ENCODE data around the gene ZBTB8B.

The ZBTB8B gene

DNA sequence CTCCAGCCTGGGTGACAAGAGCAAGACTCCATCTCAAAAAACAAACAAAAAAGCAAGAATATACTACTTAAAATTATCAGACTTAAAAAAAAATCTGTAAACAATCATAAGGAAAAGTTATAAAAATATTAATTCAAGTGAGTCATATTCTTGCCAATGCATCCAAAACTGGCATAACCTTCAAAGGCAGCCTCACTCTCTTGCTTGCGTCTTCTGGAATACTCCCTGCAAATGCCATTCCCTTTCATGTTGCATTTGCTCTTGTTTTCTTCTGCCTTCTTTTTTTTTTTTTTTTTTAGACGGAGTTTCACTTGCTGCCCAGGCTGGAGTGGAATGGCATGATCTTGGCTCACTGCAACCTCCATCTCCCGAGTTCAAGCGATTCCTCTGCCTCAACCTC, 42.1 kb downstream of the ZBTB8B start:
- no peak overlapping the region for H3K4me2 ChIP-seq (ENCODE audit: low read depth, low read length)
- H3K9me2 ChIP-seq (replicated peaks; ENCODE audit: insufficient read depth, low read length) = no peaks in the 10 kb centered on the region
- no peaks in the 10 kb centered on the region for H3K4me1 ChIP-seq (ENCODE audit: low read length)
- no peaks in the 10 kb centered on the region for H3K9me3 ChIP-seq (replicated peaks; ENCODE audit: insufficient read depth, low read length)
- TF ChIP-seq, protein P1, sequence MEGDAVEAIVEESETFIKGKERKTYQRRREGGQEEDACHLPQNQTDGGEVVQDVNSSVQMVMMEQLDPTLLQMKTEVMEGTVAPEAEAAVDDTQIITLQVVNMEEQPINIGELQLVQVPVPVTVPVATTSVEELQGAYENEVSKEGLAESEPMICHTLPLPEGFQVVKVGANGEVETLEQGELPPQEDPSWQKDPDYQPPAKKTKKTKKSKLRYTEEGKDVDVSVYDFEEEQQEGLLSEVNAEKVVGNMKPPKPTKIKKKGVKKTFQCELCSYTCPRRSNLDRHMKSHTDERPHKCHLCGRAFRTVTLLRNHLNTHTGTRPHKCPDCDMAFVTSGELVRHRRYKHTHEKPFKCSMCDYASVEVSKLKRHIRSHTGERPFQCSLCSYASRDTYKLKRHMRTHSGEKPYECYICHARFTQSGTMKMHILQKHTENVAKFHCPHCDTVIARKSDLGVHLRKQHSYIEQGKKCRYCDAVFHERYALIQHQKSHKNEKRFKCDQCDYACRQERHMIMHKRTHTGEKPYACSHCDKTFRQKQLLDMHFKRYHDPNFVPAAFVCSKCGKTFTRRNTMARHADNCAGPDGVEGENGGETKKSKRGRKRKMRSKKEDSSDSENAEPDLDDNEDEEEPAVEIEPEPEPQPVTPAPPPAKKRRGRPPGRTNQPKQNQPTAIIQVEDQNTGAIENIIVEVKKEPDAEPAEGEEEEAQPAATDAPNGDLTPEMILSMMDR (IDR thresholded peaks at IDR 0.05; ENCODE audit: low read length) = no peak
- TF ChIP-seq EZH2 (optimal IDR thresholded peaks at IDR 0.05; ENCODE audit: low read depth, low read length) = no peak
- TF ChIP-seq EZH2phosphoT487 (IDR thresholded peaks at IDR 0.05; ENCODE audit: low read length) = no peak
- H4K20me1 ChIP-seq (ENCODE audit: insufficient read depth, low read length) = no peaks in the 10 kb centered on the region
- no peaks in the 10 kb centered on the region for H3K27me3 ChIP-seq (replicated peaks; ENCODE audit: insufficient read depth, low read length)
- H3K9ac ChIP-seq (ENCODE audit: low read length) = no peak overlapping the region
- H3F3A ChIP-seq (ENCODE audit: insufficient read depth, low read length) = no peaks in the 10 kb centered on the region
- H3K4me3 ChIP-seq (ENCODE audit: low read length) = no peak overlapping the region
- H3K27ac ChIP-seq (ENCODE audit: low read length) = no peak overlapping the region
- no peaks in the 10 kb centered on the region for H3K79me2 ChIP-seq (ENCODE audit: low read length)
- no peak for DNase-seq
- no peaks in the 10 kb centered on the region for H3K36me3 ChIP-seq (replicated peaks; ENCODE audit: insufficient read depth, low read length)
- H2AFZ ChIP-seq (ENCODE audit: low read length) = no peak overlapping the region

DNA sequence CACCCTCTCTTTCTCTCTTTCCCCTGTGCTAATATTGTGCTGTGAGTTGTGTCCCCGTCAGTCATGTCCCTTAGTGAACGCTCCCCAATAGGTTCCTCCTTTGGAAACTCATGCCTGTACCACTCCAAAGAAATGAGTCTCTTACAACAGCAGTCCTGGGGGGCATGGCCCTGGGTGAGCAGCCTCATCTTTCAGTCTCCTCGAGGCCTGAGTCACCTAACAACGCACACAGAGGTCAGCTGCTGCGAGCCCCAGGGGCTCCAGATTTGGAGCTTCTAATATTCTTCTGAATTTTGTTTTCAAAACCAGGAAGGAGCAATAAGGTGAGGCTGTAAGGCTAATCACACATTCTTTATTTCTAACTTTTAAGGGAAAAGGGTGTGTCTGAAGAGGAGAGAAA, 43.9 kb downstream of the ZBTB8B start:
- no peaks in the 10 kb centered on the region for H3K27me3 ChIP-seq (replicated peaks; ENCODE audit: insufficient read depth, low read length)
- no peak overlapping the region for H3K4me2 ChIP-seq (ENCODE audit: low read depth, low read length)
- no peak overlapping the region for H3K4me3 ChIP-seq (ENCODE audit: low read length)
- H3K9me2 ChIP-seq (replicated peaks; ENCODE audit: insufficient read depth, low read length) = no peaks in the 10 kb centered on the region
- H4K20me1 ChIP-seq (ENCODE audit: insufficient read depth, low read length) = no peaks in the 10 kb centered on the region
- no peaks in the 10 kb centered on the region for H3K4me1 ChIP-seq (ENCODE audit: low read length)
- TF ChIP-seq EZH2phosphoT487 (IDR thresholded peaks at IDR 0.05; ENCODE audit: low read length) (no peak), EZH2 (optimal IDR thresholded peaks at IDR 0.05; ENCODE audit: low read depth, low read length) (no peak)
- TF ChIP-seq, protein P1 (IDR thresholded peaks at IDR 0.05; ENCODE audit: low read length) = no peak
- no peaks in the 10 kb centered on the region for H3K79me2 ChIP-seq (ENCODE audit: low read length)
- H3K9ac ChIP-seq (ENCODE audit: low read length) = no peak overlapping the region
- H3F3A ChIP-seq (ENCODE audit: insufficient read depth, low read length) = no peaks in the 10 kb centered on the region
- DNase-seq = no peak
- no peaks in the 10 kb centered on the region for H3K9me3 ChIP-seq (replicated peaks; ENCODE audit: insufficient read depth, low read length)
- H2AFZ ChIP-seq (ENCODE audit: low read length) = no peak overlapping the region
- no peaks in the 10 kb centered on the region for H3K36me3 ChIP-seq (replicated peaks; ENCODE audit: insufficient read depth, low read length)
- H3K27ac ChIP-seq (ENCODE audit: low read length) = no peak overlapping the region

DNA sequence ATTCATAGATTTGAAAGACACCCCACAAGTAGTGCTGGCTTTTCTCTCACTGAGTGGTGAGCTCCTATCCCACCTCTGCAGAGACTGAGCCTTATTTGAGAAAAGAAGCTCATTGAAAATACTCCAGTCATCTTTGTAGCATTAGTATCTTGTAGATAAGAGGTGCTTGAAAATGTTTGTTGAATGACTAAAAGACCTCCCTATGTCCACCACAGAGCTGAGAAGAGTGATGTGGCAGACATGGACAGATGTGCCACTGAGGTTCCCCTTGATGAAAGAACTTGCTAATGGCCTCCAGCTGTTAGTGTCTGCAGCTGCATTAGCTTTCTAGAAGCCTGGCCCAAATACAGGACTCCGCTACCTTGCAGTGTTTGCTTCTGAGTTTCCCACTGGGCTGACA, 45.1 kb downstream of the ZBTB8B start:
- Histone ChIP-seq H3K9ac (ENCODE audit: low read length) (no peak overlapping the region), H3K4me3 (ENCODE audit: low read length) (no peak overlapping the region), H3K36me3 (replicated peaks; ENCODE audit: insufficient read depth, low read length) (no peaks in the 10 kb centered on the region), H4K20me1 (ENCODE audit: insufficient read depth, low read length) (no peaks in the 10 kb centered on the region), H3K27me3 (replicated peaks; ENCODE audit: insufficient read depth, low read length) (no peaks in the 10 kb centered on the region), H3K9me3 (replicated peaks; ENCODE audit: insufficient read depth, low read length) (no peaks in the 10 kb centered on the region), H2AFZ (ENCODE audit: low read length) (no peak overlapping the region), H3K79me2 (ENCODE audit: low read length) (no peaks in the 10 kb centered on the region), H3F3A (ENCODE audit: insufficient read depth, low read length) (no peaks in the 10 kb centered on the region), H3K27ac (ENCODE audit: low read length) (no peak overlapping the region), H3K9me2 (replicated peaks; ENCODE audit: insufficient read depth, low read length) (no peaks in the 10 kb centered on the region), H3K4me2 (ENCODE audit: low read depth, low read length) (no peak overlapping the region), H3K4me1 (ENCODE audit: low read length) (no peaks in the 10 kb centered on the region)
- DNase-seq = no peak
- TF ChIP-seq EZH2 (optimal IDR thresholded peaks at IDR 0.05; ENCODE audit: low read depth, low read length) (no peak), EZH2phosphoT487 (IDR thresholded peaks at IDR 0.05; ENCODE audit: low read length) (no peak)
- TF ChIP-seq, protein P1 (IDR thresholded peaks at IDR 0.05; ENCODE audit: low read length) = no peak
